NCI-H2196 treated with DMSO at 0.1 percent for 48 hours (cell line): Measurements from ENCODE around the gene PRKCB.

Experiments used
- DNase-seq: peaks from one replicate; lab custom pipeline; 2025; ENCODE audit not compliant: unreplicated experiment; lab: John Stamatoyannopoulos, UW

The PRKCB gene

GRCh38 chr16:24119807-24120206 is 284.0 kb downstream of the PRKCB start:
- no peak for DNase-seq

- DNase-seq: no peak
Observed at GRCh38 chr16:24123275-24123674, 287.5 kb downstream of the PRKCB start.

- no peak for DNase-seq
Observed at GRCh38 chr16:24124291-24124690, 288.5 kb downstream of the PRKCB start.

- DNase-seq: no peak
Observed at GRCh38 chr16:24125214-24125613, 289.4 kb downstream of the PRKCB start.

GRCh38 chr16:24129412-24129918 is 293.7 kb downstream of the PRKCB start:
- no peak for DNase-seq

GRCh38 chr16:24130494-24131085 is 294.8 kb downstream of the PRKCB start:
- DNase-seq: no peak

GRCh38 chr16:24131294-24131693 is 295.5 kb downstream of the PRKCB start:
- DNase-seq: no peak

GRCh38 chr16:24132048-24132796 is 296.4 kb downstream of the PRKCB start:
- DNase-seq: no peak

- no peak for DNase-seq
Observed at GRCh38 chr16:24132797-24133155, 297.0 kb downstream of the PRKCB start.

- DNase-seq: no peak
Observed at GRCh38 chr16:24135624-24136565, 300.1 kb downstream of the PRKCB start.

GRCh38 chr16:24138024-24138423 is 302.2 kb downstream of the PRKCB start:
- no peak for DNase-seq

- DNase-seq: no peak
Observed at GRCh38 chr16:24138575-24138974, 302.8 kb downstream of the PRKCB start.

GRCh38 chr16:24139282-24139681 is 303.5 kb downstream of the PRKCB start:
- DNase-seq: no peak

- DNase-seq: no peak
Observed at GRCh38 chr16:24140730-24141129, 304.9 kb downstream of the PRKCB start.

- no peak for DNase-seq
Observed at GRCh38 chr16:24141466-24141865, 305.7 kb downstream of the PRKCB start.

GRCh38 chr16:24141917-24142316 is 306.1 kb downstream of the PRKCB start:
- DNase-seq: no peak

- no peak for DNase-seq
Observed at GRCh38 chr16:24145927-24146326, 310.1 kb downstream of the PRKCB start.

- no peak for DNase-seq
Observed at GRCh38 chr16:24146518-24146917, 310.7 kb downstream of the PRKCB start.

GRCh38 chr16:24149102-24149501 is 313.3 kb downstream of the PRKCB start:
- DNase-seq: no peak

- no peak for DNase-seq
Observed at GRCh38 chr16:24150282-24150681, 314.5 kb downstream of the PRKCB start.

GRCh38 chr16:24151482-24151939 is 315.7 kb downstream of the PRKCB start:
- no peak for DNase-seq
